HG03442 (cell line): ENCODE measurements around the gene SLC39A10.

Experiments
- ATAC-seq: cut with Tn5 transposase; IDR thresholded peaks from one replicate; pipeline ENCODE4 v1.9.1; 2021; ENCODE audit warnings: mild to moderate bottlenecking, moderate library complexity; ENCODE audit not compliant: unreplicated experiment

The SLC39A10 gene

DNA sequence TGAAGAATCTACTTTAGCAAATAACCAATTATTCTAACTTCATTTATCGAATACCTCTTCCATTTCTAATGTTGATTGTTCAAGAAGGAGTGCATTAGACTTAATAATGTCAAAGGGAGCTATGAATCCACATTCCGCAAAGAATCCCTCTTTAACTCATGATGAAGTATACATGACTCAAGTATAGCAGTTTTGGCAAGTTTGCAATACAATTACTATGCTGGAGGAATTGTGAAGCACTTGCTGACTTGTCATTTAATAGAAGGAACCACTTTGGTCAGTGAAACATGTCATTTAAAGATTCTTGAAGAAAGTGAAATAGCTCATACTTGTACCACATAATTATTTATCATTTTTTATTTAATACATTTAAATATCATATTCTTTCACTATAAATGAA, 125.1 kb downstream of the SLC39A10 start:
- no peak for ATAC-seq
